ENCODE results near the gene CTDSP2.

GRCh38 chr12:57851552-57851951, 5.0 kb upstream of the CTDSP2 start:
- TF ChIP-seq CTCF (IDR thresholded peaks at IDR 0.05; ENCODE audit: low read depth, low read length): no peak
- TF ChIP-seq EZH2phosphoT487 (IDR thresholded peaks at IDR 0.05; ENCODE audit: low read depth): no peak
